ENCODE results near the gene JAM3. TPM values are rescaled to one million over a fixed set of nuclear protein-coding genes. Genes with fewer than 3 reads are reported as not detected.
A peak's percentile ranks its signal among the peaks of the same experiment; 100 is the strongest.

JAM3 gene
- total and polyA plus RNA-seq, 2 donors (not counting 1 experiment from before 2014, with no cell fraction given) = 44.1 to 85.7 TPM

DNA sequence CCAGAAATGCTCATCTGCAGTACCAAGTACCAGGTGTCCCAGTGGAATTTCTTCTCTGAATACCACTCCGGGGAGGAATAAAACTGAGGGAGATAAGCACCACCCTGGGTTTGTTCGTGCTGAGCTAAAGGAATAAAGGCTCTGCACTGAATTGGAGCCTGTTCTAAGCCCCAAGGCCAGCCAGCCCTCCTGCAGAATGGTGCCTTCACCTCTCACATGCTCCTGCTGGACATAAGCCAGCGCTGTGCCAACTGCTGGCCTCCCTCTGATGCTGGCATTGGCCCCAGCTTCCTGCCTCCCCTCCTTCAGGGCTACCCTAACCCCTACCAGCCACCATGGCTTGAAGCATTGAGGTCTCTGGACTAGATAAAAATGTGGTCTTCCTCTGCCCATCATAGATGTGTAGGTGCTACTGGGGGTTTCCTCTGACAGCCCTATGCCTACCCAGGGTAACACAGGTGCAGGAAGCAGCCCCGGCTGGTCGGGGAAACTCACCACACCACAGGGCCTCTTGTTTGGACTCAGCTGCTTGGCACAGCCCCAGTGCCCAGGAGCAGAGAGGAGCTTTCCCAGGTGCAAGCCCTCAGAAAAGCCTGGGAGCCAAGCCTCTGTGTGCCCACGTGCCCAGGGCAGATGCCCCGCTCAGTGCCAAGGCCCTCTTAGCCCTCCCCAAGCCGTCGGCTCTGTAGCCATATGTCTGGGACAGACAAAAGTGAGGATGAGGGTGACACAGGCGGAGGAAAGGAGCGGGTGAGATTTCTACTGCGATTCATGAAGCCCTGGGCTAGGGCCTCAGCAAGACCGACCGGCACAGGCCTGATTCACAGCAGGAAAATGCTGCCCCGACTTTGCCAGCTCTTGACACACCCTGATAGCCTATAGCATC lies 34.1 kb upstream of the JAM3 start:
- Histone ChIP-seq H3K36me3 (ENCODE audit: control insufficient read depth, insufficient read depth, low read length) (no peaks in the 10 kb centered on the region), H3K4me3 (replicated peaks in 1 of 4; ENCODE audit: control extremely low read depth in 1 of 4, insufficient read depth in 1 of 4, low read depth in 3 of 4, low read length in 4 of 4) (no peak overlapping the region), H3K79me2 (ENCODE audit: control insufficient read depth, insufficient read depth, low read length) (no peaks in the 10 kb centered on the region), H4K20me1 (ENCODE audit: control insufficient read depth, extremely low read depth, insufficient read depth, low read length) (no peaks in the 10 kb centered on the region), H3K27me3 (ENCODE audit: control insufficient read depth, insufficient read depth, low read length) (peaks cover 9% of the 10 kb centered on the region), H3K9me3 (ENCODE audit: control insufficient read depth, insufficient read depth, low read depth, low read length) (no peaks in the 10 kb centered on the region), H2AFZ (ENCODE audit: low read length) (no peak overlapping the region), H3K9ac (ENCODE audit: insufficient read depth, low read length) (no peak overlapping the region), H3K4me1 (ENCODE audit: control insufficient read depth, extremely low read depth, insufficient read depth, low read length) (peaks cover 17% of the 10 kb centered on the region), H3K27ac (ENCODE audit: insufficient read depth, low read length) (no peak overlapping the region), H3K4me2 (ENCODE audit: extremely low read depth, insufficient read depth, low read length) (no peak overlapping the region)
- DNase-seq (ENCODE audit: low read depth in 2 of 2) = peak in 1 of 2 donors; percentile 22
- TF ChIP-seq, protein P1, sequence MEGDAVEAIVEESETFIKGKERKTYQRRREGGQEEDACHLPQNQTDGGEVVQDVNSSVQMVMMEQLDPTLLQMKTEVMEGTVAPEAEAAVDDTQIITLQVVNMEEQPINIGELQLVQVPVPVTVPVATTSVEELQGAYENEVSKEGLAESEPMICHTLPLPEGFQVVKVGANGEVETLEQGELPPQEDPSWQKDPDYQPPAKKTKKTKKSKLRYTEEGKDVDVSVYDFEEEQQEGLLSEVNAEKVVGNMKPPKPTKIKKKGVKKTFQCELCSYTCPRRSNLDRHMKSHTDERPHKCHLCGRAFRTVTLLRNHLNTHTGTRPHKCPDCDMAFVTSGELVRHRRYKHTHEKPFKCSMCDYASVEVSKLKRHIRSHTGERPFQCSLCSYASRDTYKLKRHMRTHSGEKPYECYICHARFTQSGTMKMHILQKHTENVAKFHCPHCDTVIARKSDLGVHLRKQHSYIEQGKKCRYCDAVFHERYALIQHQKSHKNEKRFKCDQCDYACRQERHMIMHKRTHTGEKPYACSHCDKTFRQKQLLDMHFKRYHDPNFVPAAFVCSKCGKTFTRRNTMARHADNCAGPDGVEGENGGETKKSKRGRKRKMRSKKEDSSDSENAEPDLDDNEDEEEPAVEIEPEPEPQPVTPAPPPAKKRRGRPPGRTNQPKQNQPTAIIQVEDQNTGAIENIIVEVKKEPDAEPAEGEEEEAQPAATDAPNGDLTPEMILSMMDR (conservative IDR thresholded peaks at IDR 0.05 in 1 of 2, IDR thresholded peaks at IDR 0.05 in 1 of 2; ENCODE audit: low read depth in 1 of 2, low read length in 2 of 2) = no peak
- TF ChIP-seq EZH2 (IDR thresholded peaks at IDR 0.05; ENCODE audit: low read length, missing control alignments) = no peak

DNA sequence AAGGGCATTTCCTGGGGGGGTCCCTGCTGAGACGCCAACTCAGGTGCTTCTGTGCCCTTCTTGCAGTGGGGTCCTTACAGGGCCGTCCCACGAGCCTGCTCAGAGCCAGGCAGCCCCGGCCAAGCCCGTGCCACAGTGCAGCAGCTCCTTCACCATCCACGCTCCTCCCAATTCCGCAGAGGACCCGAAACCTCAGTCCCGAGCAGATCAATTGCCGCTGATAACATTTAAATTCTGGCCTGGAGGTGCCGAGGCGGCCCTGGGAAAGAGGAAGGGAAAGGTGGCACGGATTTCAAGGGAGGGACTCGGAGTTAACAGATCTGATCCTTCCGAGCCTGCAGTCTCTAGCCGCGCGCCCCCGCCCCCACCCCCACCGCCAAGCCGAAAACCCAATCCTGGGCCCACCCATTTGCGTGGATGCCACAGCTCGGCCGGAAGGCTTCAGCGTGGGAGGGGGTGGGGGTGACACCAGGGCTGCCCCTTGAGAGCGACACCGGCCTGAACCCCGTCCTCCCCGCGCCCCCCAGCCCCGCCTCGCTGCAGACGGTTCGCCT lies 32.3 kb upstream of the JAM3 start:
- H3K79me2 ChIP-seq (ENCODE audit: control insufficient read depth, insufficient read depth, low read length) = no peaks in the 10 kb centered on the region
- peaks cover 25% of the 10 kb centered on the region for H3K4me1 ChIP-seq (ENCODE audit: control insufficient read depth, extremely low read depth, insufficient read depth, low read length)
- H3K27me3 ChIP-seq (ENCODE audit: control insufficient read depth, insufficient read depth, low read length) = peaks cover 9% of the 10 kb centered on the region
- H4K20me1 ChIP-seq (ENCODE audit: control insufficient read depth, extremely low read depth, insufficient read depth, low read length) = no peaks in the 10 kb centered on the region
- TF ChIP-seq EZH2 (IDR thresholded peaks at IDR 0.05; ENCODE audit: low read length, missing control alignments) = no peak
- TF ChIP-seq, protein P1 (conservative IDR thresholded peaks at IDR 0.05 in 1 of 2, IDR thresholded peaks at IDR 0.05 in 1 of 2; ENCODE audit: low read depth in 1 of 2, low read length in 2 of 2) = no peak
- H3K27ac ChIP-seq (ENCODE audit: insufficient read depth, low read length) = no peak overlapping the region
- H3K4me3 ChIP-seq (replicated peaks in 1 of 4; ENCODE audit: control extremely low read depth in 1 of 4, insufficient read depth in 1 of 4, low read depth in 3 of 4, low read length in 4 of 4) = peak overlapping the region; percentile 27 to 70 (median 56)
- H2AFZ ChIP-seq (ENCODE audit: low read length) = peak overlapping the region; percentile 19
- H3K9ac ChIP-seq (ENCODE audit: insufficient read depth, low read length) = no peak overlapping the region
- H3K4me2 ChIP-seq (ENCODE audit: extremely low read depth, insufficient read depth, low read length) = peak overlapping the region; percentile 89
- H3K9me3 ChIP-seq (ENCODE audit: control insufficient read depth, insufficient read depth, low read depth, low read length) = no peaks in the 10 kb centered on the region
- H3K36me3 ChIP-seq (ENCODE audit: control insufficient read depth, insufficient read depth, low read length) = no peaks in the 10 kb centered on the region
- DNase-seq (ENCODE audit: low read depth in 2 of 2) = no peak

DNA sequence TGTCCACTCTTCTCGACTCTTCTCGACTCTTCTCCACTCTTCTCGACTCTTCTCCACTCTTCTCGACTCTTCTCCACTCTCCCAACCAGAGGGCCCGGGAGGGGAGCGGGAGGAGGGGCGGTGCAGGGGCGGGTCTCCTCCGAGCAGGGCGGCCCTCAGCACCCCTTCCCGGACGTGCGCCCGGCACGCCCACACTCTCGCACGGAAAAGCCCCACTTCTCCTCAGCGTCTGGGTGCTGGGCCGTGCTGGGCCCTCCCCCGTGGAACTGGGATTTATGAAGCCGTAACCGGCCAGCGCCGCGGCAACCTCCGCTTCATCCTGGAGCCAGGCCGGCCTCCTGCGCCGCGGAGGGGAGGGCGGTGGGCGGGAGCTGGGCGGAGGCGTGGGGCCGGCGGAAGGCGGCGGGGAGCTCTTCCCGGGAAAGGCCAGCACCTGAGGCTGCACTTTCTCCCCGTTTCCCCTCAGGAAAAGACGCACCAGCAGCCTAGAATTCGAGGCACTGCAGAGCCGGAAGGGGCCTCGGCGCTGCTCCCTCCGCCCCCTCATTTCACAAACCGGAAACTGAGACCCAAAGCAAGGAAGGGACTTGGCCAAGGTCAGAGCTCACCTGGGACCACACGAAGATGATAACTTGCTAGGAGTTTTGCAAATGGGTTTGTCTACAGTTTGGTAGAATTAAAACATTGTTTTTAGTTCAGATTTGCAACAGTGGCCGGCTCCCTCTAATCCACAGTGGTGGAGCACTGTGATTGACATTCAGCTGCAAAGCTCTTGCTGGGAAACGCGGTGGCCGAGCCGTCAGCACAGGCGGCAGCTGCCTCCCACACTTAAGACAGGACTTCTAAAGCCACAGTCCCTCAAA lies 31.6 kb upstream of the JAM3 start:
- Histone ChIP-seq H3K4me3 (replicated peaks in 1 of 4; ENCODE audit: control extremely low read depth in 1 of 4, insufficient read depth in 1 of 4, low read depth in 3 of 4, low read length in 4 of 4) (peak overlapping the region; percentile 44 to 70 (median 60)), H3K27me3 (ENCODE audit: control insufficient read depth, insufficient read depth, low read length) (peaks cover 3% of the 10 kb centered on the region), H2AFZ (ENCODE audit: low read length) (peak overlapping the region; percentile 32), H3K36me3 (ENCODE audit: control insufficient read depth, insufficient read depth, low read length) (no peaks in the 10 kb centered on the region), H3K9me3 (ENCODE audit: control insufficient read depth, insufficient read depth, low read depth, low read length) (no peaks in the 10 kb centered on the region), H3K4me1 (ENCODE audit: control insufficient read depth, extremely low read depth, insufficient read depth, low read length) (peaks cover 27% of the 10 kb centered on the region), H3K79me2 (ENCODE audit: control insufficient read depth, insufficient read depth, low read length) (no peaks in the 10 kb centered on the region), H4K20me1 (ENCODE audit: control insufficient read depth, extremely low read depth, insufficient read depth, low read length) (no peaks in the 10 kb centered on the region), H3K4me2 (ENCODE audit: extremely low read depth, insufficient read depth, low read length) (peak overlapping the region; percentile 89), H3K9ac (ENCODE audit: insufficient read depth, low read length) (peak overlapping the region; percentile 55), H3K27ac (ENCODE audit: insufficient read depth, low read length) (peak overlapping the region; percentile 49)
- no peak for TF ChIP-seq EZH2 (IDR thresholded peaks at IDR 0.05; ENCODE audit: low read length, missing control alignments)
- TF ChIP-seq, protein P1 (conservative IDR thresholded peaks at IDR 0.05 in 1 of 2, IDR thresholded peaks at IDR 0.05 in 1 of 2; ENCODE audit: low read depth in 1 of 2, low read length in 2 of 2) = no peak
- DNase-seq (ENCODE audit: low read depth in 2 of 2) = peak; percentile 57 to 72
